Liver (tissue), 3 donors: Measurements from ENCODE around the gene PMM2.

Source experiments
- ATF3 ChIP-seq: IDR thresholded peaks from 2 replicates; pipeline ENCODE4 v1.6.1; 2016; ENCODE audit warnings: antibody characterized with exemption
- CTCF ChIP-seq: fragments of 150-350 bp; IDR thresholded peaks from 2 replicates; pipeline ENCODE4 v1.5.1; 2017; ENCODE audit warnings: improper control_type of control experiment, low read depth, low read length; ENCODE audit not compliant: missing input control
- GABPA ChIP-seq, 2 donors: IDR thresholded peaks in 1 of 2; conservative IDR thresholded peaks in 1 of 2; 2 replicates each; pipeline ENCODE4 v1.6.1; 2016; ENCODE audit warnings: antibody characterized with exemption in 2 of 2, mild to moderate bottlenecking in 1 of 2, moderate library complexity in 1 of 2
- MAX ChIP-seq: IDR thresholded peaks from 2 replicates; pipeline ENCODE4 v1.6.1; 2016; ENCODE audit warnings: antibody characterized with exemption
- TAF1 ChIP-seq: conservative IDR thresholded peaks from 2 replicates; pipeline ENCODE4 v1.6.1; 2016; ENCODE audit warnings: antibody characterized with exemption, mild to moderate bottlenecking
- TF ChIP-seq, protein P1 (sequence below): IDR thresholded peaks from 2 replicates; pipeline ENCODE4 v1.6.1; 2016; ENCODE audit warnings: antibody characterized with exemption
- donor health status: healthy.
- donor health status: healthy.

GRCh38 chr16:8866884-8867215 is 69.2 kb downstream of the PMM2 start:
- no peak for TF ChIP-seq TAF1
- TF ChIP-seq MAX, result no peak
- TF ChIP-seq, protein P1, sequence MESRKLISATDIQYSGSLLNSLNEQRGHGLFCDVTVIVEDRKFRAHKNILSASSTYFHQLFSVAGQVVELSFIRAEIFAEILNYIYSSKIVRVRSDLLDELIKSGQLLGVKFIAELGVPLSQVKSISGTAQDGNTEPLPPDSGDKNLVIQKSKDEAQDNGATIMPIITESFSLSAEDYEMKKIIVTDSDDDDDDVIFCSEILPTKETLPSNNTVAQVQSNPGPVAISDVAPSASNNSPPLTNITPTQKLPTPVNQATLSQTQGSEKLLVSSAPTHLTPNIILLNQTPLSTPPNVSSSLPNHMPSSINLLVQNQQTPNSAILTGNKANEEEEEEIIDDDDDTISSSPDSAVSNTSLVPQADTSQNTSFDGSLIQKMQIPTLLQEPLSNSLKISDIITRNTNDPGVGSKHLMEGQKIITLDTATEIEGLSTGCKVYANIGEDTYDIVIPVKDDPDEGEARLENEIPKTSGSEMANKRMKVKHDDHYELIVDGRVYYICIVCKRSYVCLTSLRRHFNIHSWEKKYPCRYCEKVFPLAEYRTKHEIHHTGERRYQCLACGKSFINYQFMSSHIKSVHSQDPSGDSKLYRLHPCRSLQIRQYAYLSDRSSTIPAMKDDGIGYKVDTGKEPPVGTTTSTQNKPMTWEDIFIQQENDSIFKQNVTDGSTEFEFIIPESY, result no peak
- TF ChIP-seq CTCF, result no peak
- no peak for TF ChIP-seq GABPA (IDR thresholded peaks at IDR 0.05 in 1 of 2, conservative IDR thresholded peaks at IDR 0.05 in 1 of 2)
- no peak for TF ChIP-seq ATF3
